H1 (cell line): Measurements from ENCODE around the gene PPIH. TPM values are rescaled to one million over a fixed set of nuclear protein-coding genes. Genes with fewer than 3 reads are reported as not detected.

Source experiments
- KDM1A ChIP-seq: fragments of 200-600, 300-600 bp; sonication (generic); IDR thresholded peaks from 2 replicates; pipeline ENCODE4 v1.7.1; 2016; ENCODE audit warnings: mild to moderate bottlenecking, low read length, borderline replicate concordance
- RAD21 ChIP-seq, 2 experiments: IDR thresholded peaks in 1 of 2; conservative IDR thresholded peaks in 1 of 2; 2 replicates each; pipeline ENCODE4 v1.6.1; 2011; ENCODE audit warnings: low read depth in 2 of 2, low read length in 2 of 2, improper control_type of control experiment in 1 of 2, inconsistent platforms in 1 of 2, mild to moderate bottlenecking in 1 of 2, moderate library complexity in 1 of 2
- SIN3A ChIP-seq, 2 experiments: IDR thresholded peaks in 1 of 2; conservative IDR thresholded peaks in 1 of 2; 2 replicates each; pipeline ENCODE4 v1.6.1; 2011 to 2012; ENCODE audit warnings: low read length in 2 of 2, improper control_type of control experiment in 1 of 2, low read depth in 1 of 2, mild to moderate bottlenecking in 1 of 2
- SRF ChIP-seq: IDR thresholded peaks from 2 replicates; pipeline ENCODE4 v1.6.1; 2011; ENCODE audit warnings: mild to moderate bottlenecking, low read depth, low read length, moderate library complexity
- polyA plus RNA-seq, 7 experiments: library from polyadenylated mRNA; depleted of rRNA in 3 of 7; stranded (reverse) in 5 of 7; unstranded in 2 of 7; fragments of >200 nt in 5 of 7; fragments of 200-250 nt in 2 of 7; gene quantifications; 1 replicate in 5 of 7; 2 replicates in 1 of 7; 4 replicates in 1 of 7; pipeline versions ENCODE4 v1.2.1 to v1.2.3, GENCODE V29; 2011 to 2013; ENCODE audit warnings: missing spikeins in 2 of 7, mixed read lengths in 2 of 7
- total RNA-seq: library from RNA; stranded (reverse); fragmentation: NEBNext Ultra II Directional; extraction: Animal tissue kit (Norgen Biotek cat#: 25700); gene quantifications from 2 replicates; pipeline ENCODE4 v1.2.1, GENCODE V29; 2021
- TF ChIP-seq, protein P1 (sequence below): IDR thresholded peaks from 2 replicates; pipeline ENCODE4 v1.6.1; 2012; ENCODE audit warnings: low read length, inconsistent platforms

PPIH gene
- total and polyA plus RNA-seq, 2 of the 8 experiments (the other 6 are each of a cell fraction or from before 2014, with no cell fraction given) = 78.1 to 91.5 TPM

DNA sequence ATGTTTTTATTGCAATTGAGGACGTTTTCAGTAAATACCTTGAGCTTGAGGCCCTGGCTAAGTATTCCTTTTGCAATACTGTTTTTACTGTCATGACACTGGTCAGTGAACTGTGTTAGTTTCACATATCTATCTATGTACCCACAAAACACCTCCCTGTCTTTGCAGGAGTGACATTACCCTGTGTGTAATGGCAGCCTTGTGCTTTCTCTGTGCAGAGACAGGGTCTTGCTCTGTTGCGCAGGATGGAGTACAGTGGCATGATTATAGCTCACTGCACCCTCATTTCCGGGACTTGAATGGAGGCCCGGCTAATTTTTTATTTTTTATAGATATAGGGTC is 32.9 kb downstream of the PPIH start (continued):
- TF ChIP-seq SIN3A (conservative IDR thresholded peaks at IDR 0.05 in 1 of 2, IDR thresholded peaks at IDR 0.05 in 1 of 2; ENCODE audit: low read depth in 1 of 2, low read length in 2 of 2) (no peak), RAD21 (IDR thresholded peaks at IDR 0.05 in 1 of 2, conservative IDR thresholded peaks at IDR 0.05 in 1 of 2; ENCODE audit: low read depth in 2 of 2, low read length in 2 of 2) (no peak), KDM1A (no peak), SRF (no peak)
- TF ChIP-seq, protein P1, sequence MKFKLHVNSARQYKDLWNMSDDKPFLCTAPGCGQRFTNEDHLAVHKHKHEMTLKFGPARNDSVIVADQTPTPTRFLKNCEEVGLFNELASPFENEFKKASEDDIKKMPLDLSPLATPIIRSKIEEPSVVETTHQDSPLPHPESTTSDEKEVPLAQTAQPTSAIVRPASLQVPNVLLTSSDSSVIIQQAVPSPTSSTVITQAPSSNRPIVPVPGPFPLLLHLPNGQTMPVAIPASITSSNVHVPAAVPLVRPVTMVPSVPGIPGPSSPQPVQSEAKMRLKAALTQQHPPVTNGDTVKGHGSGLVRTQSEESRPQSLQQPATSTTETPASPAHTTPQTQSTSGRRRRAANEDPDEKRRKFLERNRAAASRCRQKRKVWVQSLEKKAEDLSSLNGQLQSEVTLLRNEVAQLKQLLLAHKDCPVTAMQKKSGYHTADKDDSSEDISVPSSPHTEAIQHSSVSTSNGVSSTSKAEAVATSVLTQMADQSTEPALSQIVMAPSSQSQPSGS = no peak
